Activated CD4-positive, alpha-beta T cell treated with anti-CD3 and anti-CD28 coated beads, Interleukin-2, amount 50 U/mL, for 1 hour (primary cell): ENCODE measurements around the gene FBXO15.
A peak's percentile ranks its signal among the peaks of the same experiment; 100 is the strongest.

Experiments used
- DNase-seq: peaks from one replicate; pipeline ENCODE4 v3.0.0-alpha.2; 2020

Gene FBXO15

GRCh38 chr18:74110976-74111375 is 36.7 kb downstream of the FBXO15 start:
- no peak for DNase-seq

GRCh38 chr18:74110149-74110548 is 37.5 kb downstream of the FBXO15 start:
- no peak for DNase-seq

- no peak for DNase-seq
Observed at GRCh38 chr18:74108460-74108859, 39.2 kb downstream of the FBXO15 start.

GRCh38 chr18:74097803-74098202 is 49.8 kb downstream of the FBXO15 start:
- DNase-seq: no peak

- no peak for DNase-seq
Observed at GRCh38 chr18:74092922-74093321, 54.7 kb downstream of the FBXO15 start.

- no peak for DNase-seq
Observed at GRCh38 chr18:74084184-74084855, 63.3 kb downstream of the FBXO15 start.

GRCh38 chr18:74083557-74083952 is 64.1 kb downstream of the FBXO15 start:
- DNase-seq: no peak

GRCh38 chr18:74082742-74083556 is 64.7 kb downstream of the FBXO15 start:
- no peak for DNase-seq

GRCh38 chr18:74081966-74082741 is 65.5 kb downstream of the FBXO15 start:
- DNase-seq: peak; percentile 58

- no peak for DNase-seq
Observed at GRCh38 chr18:74078257-74078656, 69.4 kb downstream of the FBXO15 start.

- DNase-seq: no peak
Observed at GRCh38 chr18:74074668-74075564, 72.7 kb downstream of the FBXO15 start.

- DNase-seq: no peak
Observed at GRCh38 chr18:74073957-74074667, 73.5 kb downstream of the FBXO15 start.

GRCh38 chr18:74069178-74070050 is 78.2 kb downstream of the FBXO15 start:
- no peak for DNase-seq

- no peak for DNase-seq
Observed at GRCh38 chr18:74068296-74068695, 79.3 kb downstream of the FBXO15 start.

- DNase-seq: no peak
Observed at GRCh38 chr18:74066018-74066417, 81.6 kb downstream of the FBXO15 start.

- DNase-seq: no peak
Observed at GRCh38 chr18:74065366-74065765, 82.3 kb downstream of the FBXO15 start.

GRCh38 chr18:74064510-74064909 is 83.1 kb downstream of the FBXO15 start:
- DNase-seq: no peak

- no peak for DNase-seq
Observed at GRCh38 chr18:74063557-74063956, 84.1 kb downstream of the FBXO15 start.

GRCh38 chr18:74063023-74063422 is 84.6 kb downstream of the FBXO15 start:
- no peak for DNase-seq

GRCh38 chr18:74062037-74062436 is 85.6 kb downstream of the FBXO15 start:
- DNase-seq: no peak

GRCh38 chr18:74060579-74060978 is 87.1 kb downstream of the FBXO15 start:
- no peak for DNase-seq
